Mesenchymal stem cell (in vitro differentiated cells and primary cell): ENCODE results near the gene TBC1D10A.
"Not testable (repeated sequence)": the region's sequence is repeated elsewhere in the genome, so short reads cannot be mapped to it uniquely, and the experiment has no call there.

Source experiments
- DNase-seq: peaks from one replicate; pipeline ENCODE4 v3.0.0-alpha.2; 2013
- H2AFZ ChIP-seq: one replicate; pipeline ENCODE4 v1.6.1; 2013; ENCODE audit warnings: low read depth, mild to moderate bottlenecking, control low read depth, inconsistent platforms, low read length, moderate library complexity
- H2AK5ac ChIP-seq: 2 replicates; pipeline ENCODE4 v1.6.1; 2013; ENCODE audit warnings: low read length, moderate library complexity, mild to moderate bottlenecking, inconsistent platforms; ENCODE audit not compliant: severe bottlenecking
- H2BK120ac ChIP-seq: one replicate; pipeline ENCODE4 v1.6.1; 2013; ENCODE audit warnings: low read depth, mild to moderate bottlenecking, inconsistent platforms, low read length, moderate library complexity
- H2BK12ac ChIP-seq, 2 experiments: one replicate each; pipeline ENCODE4 v1.6.1; 2013; ENCODE audit warnings: inconsistent platforms in 2 of 2, low read length in 2 of 2, mild to moderate bottlenecking in 2 of 2, moderate library complexity in 2 of 2, control low read depth in 1 of 2
- H2BK15ac ChIP-seq: one replicate; pipeline ENCODE4 v1.6.1; 2013; ENCODE audit warnings: mild to moderate bottlenecking, low read depth, inconsistent platforms; ENCODE audit not compliant: poor library complexity, severe bottlenecking
- H2BK5ac ChIP-seq: 2 replicates; pipeline ENCODE4 v1.6.1; 2013; ENCODE audit warnings: low read depth, mild to moderate bottlenecking, low read length, control low read depth, inconsistent platforms; ENCODE audit not compliant: poor library complexity, severe bottlenecking
- H3K14ac ChIP-seq, 2 experiments: one replicate each; pipeline ENCODE4 v1.6.1; 2013; ENCODE audit warnings: inconsistent platforms in 2 of 2, low read length in 2 of 2, control low read depth in 1 of 2, mild to moderate bottlenecking in 1 of 2, moderate library complexity in 1 of 2
- H3K18ac ChIP-seq, 2 experiments: one replicate each; pipeline ENCODE4 v1.6.1; 2013; ENCODE audit warnings: inconsistent platforms in 2 of 2, low read length in 2 of 2, control low read depth in 1 of 2, low read depth in 1 of 2, mild to moderate bottlenecking in 1 of 2
- H3K23ac ChIP-seq, 2 experiments: one replicate each; pipeline ENCODE4 v1.6.1; 2013; ENCODE audit warnings: inconsistent platforms in 2 of 2, low read length in 2 of 2, mild to moderate bottlenecking in 2 of 2, moderate library complexity in 2 of 2, control low read depth in 1 of 2
- H3K27ac ChIP-seq: 2 replicates; pipeline ENCODE4 v1.5.1; 2013; ENCODE audit warnings: mild to moderate bottlenecking, moderate library complexity, low read length, control low read depth, inconsistent platforms; ENCODE audit not compliant: poor library complexity, severe bottlenecking
- H3K27me3 ChIP-seq, 2 experiments: 2 replicates each; pipeline versions ENCODE4 v1.6.1 to v1.7.0; 2013; ENCODE audit warnings: low read length in 2 of 2, mild to moderate bottlenecking in 2 of 2, moderate library complexity in 2 of 2, control low read depth in 1 of 2, inconsistent platforms in 1 of 2; ENCODE audit not compliant: control insufficient read depth in 1 of 2, insufficient read depth in 1 of 2
- H3K36me3 ChIP-seq, 2 experiments: 2 replicates each; pipeline versions ENCODE4 v1.6.1 to v1.7.0; 2013; ENCODE audit warnings: low read length in 2 of 2, control low read depth in 1 of 2, inconsistent platforms in 1 of 2, low read depth in 1 of 2, mild to moderate bottlenecking in 1 of 2; ENCODE audit not compliant: insufficient read depth in 2 of 2, control insufficient read depth in 1 of 2
- H3K4ac ChIP-seq, 2 experiments: one replicate each; pipeline ENCODE4 v1.6.1; 2013; ENCODE audit warnings: inconsistent platforms in 2 of 2, low read length in 2 of 2, mild to moderate bottlenecking in 2 of 2, moderate library complexity in 2 of 2, control low read depth in 1 of 2, low read depth in 1 of 2
- H3K4me1 ChIP-seq: 2 replicates; pipeline ENCODE4 v1.6.1; 2013; ENCODE audit warnings: low read depth, low read length, control low read depth; ENCODE audit not compliant: control insufficient read depth, insufficient read depth
- H3K4me2 ChIP-seq: 2 replicates; pipeline ENCODE4 v1.6.1; 2013; ENCODE audit warnings: low read length, mild to moderate bottlenecking, inconsistent platforms; ENCODE audit not compliant: poor library complexity, severe bottlenecking
- H3K4me3 ChIP-seq, 2 experiments: 2 replicates each; pipeline versions ENCODE4 v1.5.1 to v1.7.0; 2013; ENCODE audit warnings: low read length in 2 of 2, mild to moderate bottlenecking in 2 of 2, control low read depth in 1 of 2, low read depth in 1 of 2; ENCODE audit not compliant: insufficient read depth in 1 of 2
- H3K79me1 ChIP-seq: replicated peaks from 2 replicates; pipeline ENCODE4 v1.6.1; 2013; ENCODE audit warnings: mild to moderate bottlenecking, control low read depth, low read length, inconsistent platforms; ENCODE audit not compliant: poor library complexity, severe bottlenecking
- H3K9ac ChIP-seq: 2 replicates; pipeline ENCODE4 v1.7.0; 2013; ENCODE audit warnings: mild to moderate bottlenecking, low read length, moderate library complexity
- H3K9me3 ChIP-seq: 2 replicates; pipeline ENCODE4 v1.7.0; 2013; ENCODE audit warnings: mild to moderate bottlenecking, low read length; ENCODE audit not compliant: control insufficient read depth
- H4K8ac ChIP-seq: one replicate; pipeline ENCODE4 v1.6.1; 2013; ENCODE audit warnings: inconsistent platforms, mild to moderate bottlenecking, low read length, moderate library complexity
- H4K91ac ChIP-seq: one replicate; pipeline ENCODE4 v1.6.1; 2013; ENCODE audit warnings: mild to moderate bottlenecking, low read length, inconsistent platforms
- WGBS: methylation state at CpG from one replicate; pipeline ENCODE4 v1.1.7; 2013; ENCODE audit warnings: mixed read lengths; 5-methylcytosine and 5-hydroxymethylcytosine counted together

The TBC1D10A gene

DNA sequence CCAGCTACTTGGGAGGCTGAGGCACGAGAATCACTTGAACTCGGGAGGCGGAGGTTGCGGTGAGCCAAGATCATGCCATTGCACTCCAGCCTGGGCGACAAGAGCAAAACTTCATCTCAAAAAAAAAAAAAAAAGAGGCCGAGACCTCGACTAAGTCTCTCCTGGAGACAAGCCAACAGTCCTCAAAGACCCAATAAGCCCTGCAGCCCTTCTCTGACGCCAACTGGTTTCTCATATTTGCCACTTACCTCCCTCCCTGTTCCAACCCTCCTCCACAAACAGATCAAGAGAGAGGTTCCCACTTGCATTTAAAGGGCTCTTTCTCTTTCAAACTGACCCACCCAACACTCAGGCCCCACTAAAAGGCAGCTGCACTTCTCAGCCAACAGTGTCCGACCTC lies 11.6 kb upstream of the TBC1D10A start:
- H3K18ac ChIP-seq, H4K91ac ChIP-seq, H2BK12ac ChIP-seq, H2AFZ ChIP-seq, DNase-seq, H3K27ac ChIP-seq, H3K4ac ChIP-seq, H3K4me3 ChIP-seq, H3K4me2 ChIP-seq, H3K23ac ChIP-seq, H2BK15ac ChIP-seq, H3K27me3 ChIP-seq, H4K8ac ChIP-seq, H2BK5ac ChIP-seq, H3K14ac ChIP-seq, H3K9me3 ChIP-seq, H3K4me1 ChIP-seq, H2AK5ac ChIP-seq, H2BK120ac ChIP-seq, H3K9ac ChIP-seq: not testable (repeated sequence)
- H3K36me3 ChIP-seq, result peaks cover 96 to 97% of the 10 kb centered on the region in 2 experiments
- peaks cover 41% of the 10 kb centered on the region for H3K79me1 ChIP-seq
- 97% methylated on average over 9 of the region's 9 CpGs for WGBS

DNA sequence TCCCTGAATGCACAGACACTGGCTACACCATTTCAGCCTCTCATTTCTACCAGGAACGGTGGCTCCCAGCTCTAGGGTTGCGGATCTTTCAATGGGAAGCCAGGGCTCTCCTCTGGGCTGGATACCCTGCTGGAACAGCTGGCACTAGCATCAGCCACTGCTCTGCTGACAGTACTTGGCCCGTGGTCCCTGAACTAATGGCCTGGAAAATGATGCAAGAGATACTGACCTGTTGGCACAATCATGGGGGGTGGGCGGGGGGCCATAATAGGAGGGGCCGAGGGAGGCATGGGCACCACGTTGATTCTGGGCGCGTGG lies 10.7 kb upstream of the TBC1D10A start:
- DNase-seq, result no peak

DNA sequence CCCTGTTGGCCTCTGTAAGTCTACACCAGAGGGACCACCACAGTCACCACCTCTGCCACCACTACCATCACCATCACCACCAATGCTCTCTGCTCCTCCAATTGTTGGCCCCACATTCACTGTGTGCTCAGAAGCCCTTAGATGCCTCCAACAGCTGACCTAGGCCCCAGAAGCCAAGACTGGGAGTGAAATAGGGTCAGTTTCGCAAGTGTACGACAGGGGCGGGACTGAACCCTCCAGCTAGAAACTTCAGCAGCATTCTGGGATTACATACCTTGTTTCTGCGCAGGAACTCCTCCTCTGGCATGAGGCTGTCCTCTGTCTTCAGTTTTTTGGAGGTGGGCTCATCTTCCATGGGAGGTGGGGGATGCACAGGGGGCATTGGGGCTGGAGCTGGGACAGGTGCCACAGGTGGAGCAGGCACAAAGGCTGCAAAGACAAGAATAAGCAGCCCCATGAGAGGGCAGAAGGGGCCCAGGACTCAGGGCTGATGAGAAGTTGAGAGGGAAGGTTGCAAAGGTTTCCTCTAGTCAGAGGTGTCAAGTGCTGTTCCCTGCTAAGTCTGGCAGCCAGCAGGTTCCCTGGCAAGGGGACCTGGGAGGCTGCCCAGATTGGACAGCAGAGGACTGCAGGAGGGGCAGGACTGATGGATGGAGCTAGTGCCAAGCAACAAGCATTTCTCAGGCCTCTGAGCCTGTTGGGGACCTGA lies 10.2 kb upstream of the TBC1D10A start:
- no peak overlapping the region for H3K4me3 ChIP-seq
- no peaks in the 10 kb centered on the region for H3K9me3 ChIP-seq
- H2AFZ ChIP-seq, result no peak overlapping the region
- H3K36me3 ChIP-seq, result peaks cover 94 to 96% of the 10 kb centered on the region in 2 experiments
- H4K8ac ChIP-seq, result no peak overlapping the region
- H3K4me1 ChIP-seq, result no peaks in the 10 kb centered on the region
- no peak overlapping the region for H3K4me2 ChIP-seq
- H3K18ac ChIP-seq, result no peak overlapping the region
- 100% methylated on average over 4 of the region's 4 CpGs for WGBS
- no peak overlapping the region for H2BK5ac ChIP-seq
- no peak overlapping the region for H3K9ac ChIP-seq
- no peak overlapping the region for H3K14ac ChIP-seq
- no peak overlapping the region for H3K27ac ChIP-seq
- no peak overlapping the region for H3K4ac ChIP-seq
- H2BK120ac ChIP-seq, result no peak overlapping the region
- H3K79me1 ChIP-seq, result peaks cover 33% of the 10 kb centered on the region
- no peak overlapping the region for H3K23ac ChIP-seq
- no peak overlapping the region for H2BK15ac ChIP-seq
- no peak overlapping the region for H2AK5ac ChIP-seq
- no peaks in the 10 kb centered on the region for H3K27me3 ChIP-seq
- H2BK12ac ChIP-seq, result no peak overlapping the region
- no peak for DNase-seq
- no peak overlapping the region for H4K91ac ChIP-seq

More for the DNA sequence above, 10.7 kb upstream of the TBC1D10A start:
- Histone ChIP-seq H3K9ac (no peak overlapping the region), H2BK120ac (no peak overlapping the region), H3K27me3 (no peaks in the 10 kb centered on the region), H3K79me1 (peaks cover 35% of the 10 kb centered on the region), H2BK5ac (no peak overlapping the region), H3K36me3 (peaks cover 96 to 98% of the 10 kb centered on the region in 2 experiments), H2BK15ac (no peak overlapping the region), H3K18ac (no peak overlapping the region), H4K8ac (no peak overlapping the region), H3K9me3 (no peaks in the 10 kb centered on the region), H4K91ac (no peak overlapping the region), H3K4me1 (no peaks in the 10 kb centered on the region), H3K4me3 (no peak overlapping the region), H3K23ac (no peak overlapping the region), H3K27ac (no peak overlapping the region), H2AFZ (no peak overlapping the region), H3K14ac (no peak overlapping the region), H2AK5ac (no peak overlapping the region), H3K4me2 (no peak overlapping the region), H2BK12ac (no peak overlapping the region), H3K4ac (no peak overlapping the region)
- 97% methylated on average over 8 of the region's 8 CpGs for WGBS

DNA sequence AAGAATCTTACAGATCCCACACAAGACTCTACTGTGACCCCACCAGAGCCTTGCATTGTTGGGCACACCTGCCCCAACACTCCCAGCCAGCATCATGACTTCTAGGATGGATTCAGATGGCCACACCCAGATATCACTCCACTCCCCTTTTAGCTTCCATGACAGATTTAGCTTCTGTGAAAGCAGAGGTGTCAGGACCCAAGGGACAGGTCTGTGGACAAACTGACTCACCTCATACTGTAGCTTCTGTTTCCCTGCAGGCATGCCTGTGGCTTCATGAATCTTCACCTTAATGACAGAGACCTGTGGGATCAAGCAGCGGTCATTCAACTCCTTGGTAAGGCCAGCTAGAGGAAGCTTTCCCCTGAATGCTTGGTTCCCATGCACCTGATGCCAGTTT lies 8.5 kb upstream of the TBC1D10A start:
- no peak overlapping the region for H3K27ac ChIP-seq
- H4K8ac ChIP-seq, result no peak overlapping the region
- H3K18ac ChIP-seq, result no peak overlapping the region
- no peak overlapping the region for H3K14ac ChIP-seq
- no peak overlapping the region for H2BK12ac ChIP-seq
- H2BK5ac ChIP-seq, result no peak overlapping the region
- no peak overlapping the region for H2BK120ac ChIP-seq
- 100% methylated on average over 1 of the region's 1 CpG for WGBS
- H3K9me3 ChIP-seq, result no peaks in the 10 kb centered on the region
- H2AK5ac ChIP-seq, result no peak overlapping the region
- no peak overlapping the region for H3K4me3 ChIP-seq
- H2BK15ac ChIP-seq, result no peak overlapping the region
- no peak overlapping the region for H4K91ac ChIP-seq
- no peak overlapping the region for H3K4ac ChIP-seq
- no peak overlapping the region for H3K4me2 ChIP-seq
- H2AFZ ChIP-seq, result no peak overlapping the region
- H3K36me3 ChIP-seq, result peaks cover 86 to 89% of the 10 kb centered on the region in 2 experiments
- DNase-seq, result no peak
- peaks cover 30% of the 10 kb centered on the region for H3K79me1 ChIP-seq
- H3K9ac ChIP-seq, result no peak overlapping the region
- H3K23ac ChIP-seq, result no peak overlapping the region
- no peaks in the 10 kb centered on the region for H3K4me1 ChIP-seq
- no peaks in the 10 kb centered on the region for H3K27me3 ChIP-seq
